DMS53 (cell line): Measurements from ENCODE around the gene CDKAL1.
"Not testable (repeated sequence)": the region's sequence is repeated elsewhere in the genome, so short reads cannot be mapped to it uniquely, and the experiment has no call there.

Experiments
- DNase-seq: peaks from one replicate; lab custom pipeline; 2025; lab: John Stamatoyannopoulos, UW

The CDKAL1 gene

GRCh38 chr6:20708367-20709124 is 174.3 kb downstream of the CDKAL1 start:
- peak; percentile 17 for DNase-seq

DNA sequence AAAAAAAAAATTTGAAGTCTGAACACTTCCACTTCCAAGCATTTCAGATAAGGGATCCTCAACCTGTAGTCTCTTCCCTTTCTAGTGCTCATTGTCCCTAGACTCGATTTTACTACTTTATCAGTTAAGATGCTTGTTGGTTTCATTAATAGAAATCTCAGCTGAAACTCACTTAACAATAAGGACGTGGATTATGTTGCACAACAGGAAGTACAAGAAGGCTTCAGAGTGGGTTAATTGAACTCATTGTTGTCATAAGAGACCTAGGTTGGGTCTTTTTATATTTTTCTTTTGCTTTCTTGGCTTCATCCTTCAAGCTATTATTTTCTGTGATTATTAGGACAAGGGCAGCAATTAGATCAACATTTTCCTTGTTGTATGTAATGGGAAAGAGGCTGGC is 175.2 kb downstream of the CDKAL1 start:
- DNase-seq: peak; percentile 19

DNA sequence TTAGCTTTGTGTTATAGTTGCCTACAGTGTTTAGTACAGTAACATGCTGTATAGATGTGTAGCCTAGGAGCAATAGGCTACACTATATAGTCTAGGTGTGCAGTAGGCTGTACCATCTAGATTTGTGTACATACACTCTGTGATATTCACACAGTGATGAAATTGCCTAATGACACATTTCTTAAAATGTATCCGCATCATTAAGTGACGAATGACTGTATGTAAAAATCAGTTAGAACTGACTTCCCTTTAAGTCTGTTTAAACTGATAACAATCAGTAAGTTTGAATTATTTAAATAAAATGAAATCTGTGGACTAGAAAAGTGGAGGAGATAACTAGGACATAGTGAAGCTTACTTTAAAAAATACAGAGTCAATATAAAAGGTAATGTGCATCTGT is 176.1 kb downstream of the CDKAL1 start:
- DNase-seq: no peak

DNA sequence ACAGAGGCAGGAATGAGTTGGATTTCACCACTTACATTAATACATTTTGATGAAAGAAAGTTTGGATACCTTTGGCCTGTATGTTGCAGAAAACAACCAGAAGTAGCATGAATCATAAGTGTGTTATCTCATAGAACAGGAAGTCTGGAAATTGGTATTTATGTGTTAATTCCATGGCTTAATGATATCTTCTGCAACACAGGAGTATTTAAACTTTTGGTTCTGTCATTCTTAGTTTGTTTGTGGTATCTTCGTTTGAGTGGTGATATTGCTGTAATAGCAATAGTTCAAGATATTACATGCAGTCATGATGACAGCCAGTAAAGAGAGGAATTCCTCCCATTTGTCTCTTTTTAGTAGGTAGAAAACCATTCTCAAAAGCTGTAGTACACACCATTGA is 177.3 kb downstream of the CDKAL1 start:
- peak; percentile 19 for DNase-seq

GRCh38 chr6:20712011-20712410 is 177.8 kb downstream of the CDKAL1 start:
- DNase-seq: peak; percentile 49

DNA sequence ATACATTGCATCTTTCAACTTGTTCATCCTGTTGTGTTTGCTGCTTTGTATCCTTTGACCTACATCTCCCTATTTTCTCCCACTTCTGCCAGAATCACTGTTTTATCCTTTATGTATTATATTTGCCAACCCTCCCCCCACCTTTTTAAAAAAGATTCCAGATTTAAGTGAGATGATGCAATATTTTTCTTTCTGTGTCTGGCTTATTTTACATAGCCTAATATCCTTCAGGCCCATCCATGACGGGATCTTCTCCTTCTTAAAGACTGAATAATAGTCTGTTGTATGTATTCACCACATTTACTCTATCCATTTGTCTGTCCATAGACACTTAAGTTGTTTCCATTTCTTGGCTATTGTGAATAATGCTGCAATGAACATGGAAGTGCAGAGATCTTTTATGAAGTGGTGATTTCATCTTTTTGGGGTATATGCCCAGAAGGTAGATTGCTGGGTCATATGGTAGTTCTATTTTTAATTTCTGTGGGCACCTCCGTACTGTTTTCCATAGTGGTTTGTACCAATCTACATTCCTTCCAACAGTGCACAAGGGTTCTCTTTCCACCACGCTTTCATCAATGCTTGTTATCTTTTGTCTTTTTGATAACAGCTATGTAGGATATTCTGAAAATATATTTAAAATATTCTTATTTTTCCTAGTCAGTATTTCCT is 181.0 kb downstream of the CDKAL1 start:
- no peak for DNase-seq

- DNase-seq: no peak
These were observed 182.6 kb downstream of the CDKAL1 start for GRCh38 chr6:20716865-20717264.

DNA sequence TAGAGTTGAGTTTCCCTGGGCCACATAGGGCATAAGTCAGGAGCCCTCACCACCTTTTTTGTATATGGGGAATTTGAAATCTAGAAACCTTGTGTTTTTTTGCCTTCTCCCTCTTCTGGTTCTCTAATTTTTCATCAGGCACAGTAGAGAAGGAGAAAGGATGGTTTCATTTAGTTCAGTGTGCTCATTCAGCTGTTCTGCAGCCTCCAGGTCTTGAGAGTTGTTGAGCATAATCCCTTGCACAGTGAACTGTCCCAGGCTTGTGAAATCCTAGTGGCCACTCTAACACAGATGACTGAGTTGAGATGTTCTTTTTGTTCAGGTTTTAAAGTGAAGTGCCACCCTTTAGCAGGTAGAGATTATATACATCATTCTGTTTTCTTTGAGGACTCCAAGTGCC is 183.5 kb downstream of the CDKAL1 start:
- peak; percentile 56 for DNase-seq

- DNase-seq: no peak
These were observed 184.7 kb downstream of the CDKAL1 start for GRCh38 chr6:20718705-20719653.

DNA sequence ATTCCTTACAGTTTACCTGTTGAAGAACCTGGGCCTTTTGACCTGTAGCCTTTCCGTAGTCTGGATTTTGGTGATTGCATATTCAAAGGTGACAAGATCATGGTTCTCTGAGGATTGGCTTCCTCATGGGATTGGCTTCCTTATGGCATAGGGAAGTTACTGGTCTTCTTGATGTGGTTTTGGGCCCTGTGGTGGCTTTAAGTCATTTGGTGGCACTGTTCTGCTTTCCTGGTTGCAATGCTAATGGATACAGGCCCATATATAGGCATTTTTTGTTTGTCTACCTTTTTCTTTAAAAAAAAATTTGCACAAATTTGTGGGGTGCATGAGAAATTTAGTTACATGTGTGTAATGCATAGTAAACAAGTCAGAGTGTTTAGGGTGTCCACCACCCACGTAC is 185.7 kb downstream of the CDKAL1 start:
- no peak for DNase-seq

DNA sequence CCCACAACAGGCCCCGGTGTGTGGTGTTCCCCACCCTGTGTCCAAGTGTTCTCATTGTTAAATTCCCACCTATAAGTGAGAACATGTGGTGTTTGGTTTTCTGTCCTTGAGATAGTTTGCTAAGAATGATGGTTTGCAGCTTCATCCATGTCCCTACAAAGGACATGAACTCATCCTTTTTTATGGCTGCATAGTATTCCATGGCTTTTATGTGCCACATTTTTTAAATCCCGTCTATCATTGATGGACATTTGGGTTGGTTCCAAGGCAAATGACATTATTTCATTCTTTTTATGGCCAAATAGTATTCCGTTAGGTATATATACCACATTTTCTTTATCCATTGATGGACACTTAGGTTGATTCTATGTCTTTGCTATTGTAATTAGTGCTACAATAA is 186.9 kb downstream of the CDKAL1 start:
- not testable (repeated sequence) for DNase-seq

DNA sequence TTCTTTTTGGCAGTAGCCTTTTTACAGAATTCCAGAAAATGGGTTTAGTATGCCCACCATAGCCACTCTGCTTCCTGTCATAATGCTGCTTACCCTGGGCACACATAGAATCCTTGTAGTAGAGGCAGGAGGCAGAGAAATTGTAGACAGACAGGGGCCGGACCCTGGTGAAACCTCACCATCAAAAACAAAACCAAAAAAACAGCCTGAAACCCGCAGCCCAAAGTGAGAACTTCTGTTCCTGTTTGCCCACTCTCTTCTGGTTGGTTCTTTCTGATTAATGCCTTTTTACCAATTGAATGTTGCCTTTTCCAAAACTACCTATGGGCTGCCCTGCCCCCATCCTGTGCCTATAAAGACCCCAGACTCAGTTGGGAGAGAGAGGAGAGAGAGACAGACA is 188.2 kb downstream of the CDKAL1 start:
- no peak for DNase-seq

DNA sequence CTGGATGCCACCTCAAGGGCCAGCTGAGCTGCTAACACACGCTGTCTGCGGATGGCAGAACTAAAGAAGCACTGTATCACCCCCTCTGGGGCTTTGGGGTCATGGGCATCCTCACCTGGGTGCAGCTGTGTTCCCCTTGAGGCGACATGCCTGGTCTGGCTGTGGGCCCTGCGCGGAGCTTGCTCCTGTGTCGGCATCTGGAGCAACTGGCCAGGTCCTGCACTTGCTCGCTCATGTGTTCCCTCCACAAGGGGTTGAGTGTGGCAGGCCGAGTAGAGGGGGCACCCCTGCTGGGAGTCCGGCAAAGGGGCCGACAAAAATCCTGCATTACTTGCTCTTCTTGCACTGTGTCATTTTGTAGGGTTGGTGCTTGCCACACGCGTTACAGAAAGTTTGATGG is 189.0 kb downstream of the CDKAL1 start:
- DNase-seq: no peak

GRCh38 chr6:20724443-20725190 is 190.4 kb downstream of the CDKAL1 start:
- no peak for DNase-seq

- DNase-seq: not testable (repeated sequence)
These were observed 191.0 kb downstream of the CDKAL1 start for GRCh38 chr6:20725235-20725634.

GRCh38 chr6:20729086-20729485 is 194.8 kb downstream of the CDKAL1 start:
- DNase-seq: no peak

DNA sequence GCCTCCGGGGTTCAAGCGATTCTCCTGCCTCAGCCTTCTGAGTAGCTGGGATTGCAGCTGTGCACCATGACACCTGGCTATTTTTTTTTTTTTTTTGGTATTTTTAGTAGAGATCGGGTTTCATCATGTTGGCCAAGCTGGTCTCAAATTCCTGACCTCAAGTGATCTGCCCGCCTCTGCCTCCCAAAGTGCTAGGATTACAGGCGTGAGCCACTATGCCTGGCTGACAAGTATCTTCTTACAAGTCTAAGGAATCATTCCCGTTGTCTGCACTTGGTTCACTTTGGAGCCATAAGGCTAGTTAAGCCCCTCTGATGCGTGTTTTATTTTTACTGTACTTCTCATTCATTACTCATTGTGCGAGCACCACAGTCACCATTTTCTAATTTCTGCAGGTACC is 198.1 kb downstream of the CDKAL1 start:
- peak; percentile 57 for DNase-seq

DNA sequence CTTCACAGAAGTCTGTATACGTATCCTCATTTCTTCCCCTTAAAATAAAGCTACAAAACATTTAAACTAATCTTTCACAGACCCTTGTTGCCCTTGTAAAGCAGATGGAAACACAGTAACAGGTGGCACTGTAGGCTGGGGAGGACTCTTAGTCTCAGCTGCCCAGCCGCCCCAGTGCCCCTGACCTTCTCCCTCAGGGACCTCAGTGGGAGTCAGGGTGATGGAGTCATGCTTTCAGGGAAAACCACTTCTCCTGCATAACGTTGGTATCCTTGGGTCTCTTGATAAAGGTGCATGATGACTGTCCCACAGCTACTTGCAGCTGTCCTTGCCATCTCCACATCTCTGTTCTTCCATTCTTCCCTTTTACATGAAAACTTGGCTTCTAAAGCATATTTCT is 198.6 kb downstream of the CDKAL1 start:
- no peak for DNase-seq

GRCh38 chr6:20737912-20738311 is 203.7 kb downstream of the CDKAL1 start:
- DNase-seq: no peak

DNA sequence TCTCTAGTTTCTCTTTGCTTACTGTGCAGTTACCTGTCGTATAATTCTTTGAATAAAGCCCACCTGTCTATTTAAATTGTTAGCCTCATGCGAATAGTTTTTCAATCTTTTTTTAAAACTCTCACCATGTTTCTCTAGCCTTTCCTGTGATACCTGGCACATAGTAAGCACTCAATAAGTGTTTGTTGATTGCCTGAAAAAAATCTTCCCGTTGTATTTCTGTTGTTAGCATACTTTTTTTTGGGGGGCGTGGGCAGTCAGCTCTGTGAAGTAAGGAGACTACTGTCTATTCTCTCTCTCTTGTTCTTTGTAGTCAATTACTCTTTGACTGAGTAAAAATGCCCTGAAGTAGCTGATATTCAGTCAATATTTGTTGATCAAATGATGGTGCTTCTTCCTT is 205.8 kb downstream of the CDKAL1 start:
- DNase-seq: peak; percentile 41

DNA sequence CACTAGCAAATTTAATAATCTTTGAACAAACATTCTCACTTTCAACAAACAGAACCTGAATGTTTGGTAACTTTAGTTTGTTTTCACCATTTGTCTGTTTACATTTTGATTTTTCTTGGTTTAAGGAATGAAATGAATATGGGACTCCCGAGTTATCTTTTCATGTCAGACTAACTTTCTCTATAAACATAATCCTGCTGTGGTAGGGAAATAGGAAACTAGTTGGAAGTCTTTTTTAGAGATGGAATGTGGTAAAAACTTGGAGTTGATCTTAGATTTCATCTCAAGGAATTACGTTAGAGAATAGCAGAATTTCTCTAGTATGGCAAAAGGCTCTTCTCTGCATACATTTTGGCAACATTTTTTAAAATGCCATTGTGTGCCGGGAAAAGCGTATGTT is 206.5 kb downstream of the CDKAL1 start:
- DNase-seq: peak; percentile 41

DNA sequence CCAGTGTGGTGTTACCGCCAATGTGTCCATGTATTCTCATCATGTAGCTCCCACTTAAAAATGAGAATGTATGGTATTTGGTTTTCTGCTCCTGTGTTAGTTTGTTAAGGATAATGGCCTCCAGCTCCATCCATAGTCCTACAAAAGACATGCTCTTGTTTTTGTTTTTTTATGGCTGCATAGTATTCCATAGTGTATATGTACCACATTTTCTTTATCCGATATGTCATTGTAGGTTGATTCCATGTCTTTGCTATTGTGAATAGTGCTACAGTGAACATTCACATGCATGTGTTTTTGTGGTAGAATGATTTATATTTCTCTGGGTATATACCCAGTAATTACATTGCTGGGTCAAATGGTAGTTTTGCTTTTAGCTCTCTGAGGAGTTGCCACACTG is 207.2 kb downstream of the CDKAL1 start:
- no peak for DNase-seq
